DMS153 treated with DMSO at 0.1 percent for 48 hours (cell line): ENCODE data around the gene HMCN1.

Experiments
- DNase-seq: peaks from one replicate; lab custom pipeline; 2025; ENCODE audit not compliant: unreplicated experiment; lab: John Stamatoyannopoulos, UW

Gene HMCN1

DNA sequence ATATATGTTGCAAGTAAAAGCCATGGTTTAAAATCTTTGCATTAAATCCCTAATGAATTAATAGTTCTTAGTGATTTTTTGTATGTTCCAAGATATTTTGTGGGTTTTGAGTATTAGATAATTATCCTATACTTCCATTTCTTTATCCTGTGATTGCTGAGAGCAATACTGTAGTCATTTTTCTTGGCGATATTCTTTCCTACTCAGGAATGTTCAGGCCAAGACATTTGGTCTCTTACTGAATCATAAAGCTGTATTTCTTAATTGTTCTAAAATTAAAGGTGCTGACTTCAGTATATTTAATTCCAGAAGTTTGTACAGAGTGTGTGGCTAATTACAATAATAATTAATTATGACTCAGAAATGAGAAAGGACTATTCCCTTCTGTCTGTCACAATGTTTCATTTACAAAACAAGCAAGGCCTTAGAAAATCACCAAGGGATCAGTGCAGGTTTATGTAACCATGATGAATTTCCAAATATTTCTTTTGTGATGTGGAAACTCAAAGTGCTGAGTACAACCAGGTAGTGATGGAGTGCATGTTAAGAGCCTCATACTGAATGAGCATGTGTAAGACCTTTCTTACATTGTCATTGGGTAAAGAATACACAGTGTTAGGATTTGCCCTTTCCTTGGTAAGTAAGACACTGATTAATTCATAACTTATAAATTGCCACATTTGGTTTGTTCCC, 161.2 kb downstream of the HMCN1 start:
- no peak for DNase-seq

DNA sequence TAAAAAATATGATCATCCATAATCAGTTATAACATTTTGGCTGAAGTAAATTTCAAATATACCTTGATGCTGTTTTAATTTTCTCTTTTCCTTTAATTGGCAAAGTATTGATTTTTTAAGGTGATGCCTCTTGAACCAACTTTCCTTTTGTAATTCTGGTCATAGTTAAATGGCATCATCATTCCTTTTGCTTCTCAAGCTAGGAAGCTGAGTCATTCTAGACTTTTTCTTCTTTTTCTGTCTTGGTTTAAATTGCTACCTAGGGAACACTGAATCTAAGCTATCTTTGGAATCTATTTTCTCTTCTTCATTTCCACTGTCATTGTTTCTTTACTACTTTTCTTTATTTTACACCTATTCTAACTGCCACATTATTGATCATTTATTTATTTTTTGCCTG, 162.7 kb downstream of the HMCN1 start:
- DNase-seq: no peak

DNA sequence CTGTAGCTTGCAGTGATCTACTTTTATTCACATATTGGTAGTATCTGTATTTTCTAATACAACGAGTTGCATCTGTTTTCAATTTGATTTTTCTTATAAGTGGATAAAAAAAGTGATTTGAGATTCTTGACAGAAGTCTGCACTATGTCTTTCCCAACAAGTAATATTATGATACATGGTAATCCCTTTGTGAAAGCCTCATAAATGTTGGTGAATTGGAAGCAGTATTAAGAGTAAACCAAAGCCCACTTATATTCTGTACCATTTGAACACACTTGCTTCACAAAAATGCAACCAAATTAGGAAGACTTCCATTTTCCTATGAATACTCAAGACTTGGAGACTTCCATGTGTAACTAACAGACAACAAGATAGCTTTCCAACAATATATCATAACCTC, 172.0 kb downstream of the HMCN1 start:
- no peak for DNase-seq

DNA sequence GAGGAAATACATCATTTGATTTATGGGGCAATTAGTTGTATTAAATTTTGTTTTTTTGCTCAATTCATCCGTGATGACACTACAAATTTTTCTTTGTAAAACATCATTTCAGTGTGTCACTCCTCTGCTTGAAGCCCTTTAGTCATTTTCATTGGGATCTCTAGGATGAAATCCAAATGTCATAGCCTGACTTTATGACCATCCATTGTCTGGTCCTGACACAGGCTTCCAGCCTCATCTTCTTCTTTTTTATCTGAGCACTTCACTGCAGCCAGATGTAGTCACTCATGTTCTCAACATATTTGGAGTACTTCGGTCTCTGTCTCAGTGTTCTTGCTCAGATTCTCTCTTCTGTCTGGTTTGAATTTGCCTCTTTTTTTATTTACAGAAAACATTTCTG, 173.1 kb downstream of the HMCN1 start:
- no peak for DNase-seq

DNA sequence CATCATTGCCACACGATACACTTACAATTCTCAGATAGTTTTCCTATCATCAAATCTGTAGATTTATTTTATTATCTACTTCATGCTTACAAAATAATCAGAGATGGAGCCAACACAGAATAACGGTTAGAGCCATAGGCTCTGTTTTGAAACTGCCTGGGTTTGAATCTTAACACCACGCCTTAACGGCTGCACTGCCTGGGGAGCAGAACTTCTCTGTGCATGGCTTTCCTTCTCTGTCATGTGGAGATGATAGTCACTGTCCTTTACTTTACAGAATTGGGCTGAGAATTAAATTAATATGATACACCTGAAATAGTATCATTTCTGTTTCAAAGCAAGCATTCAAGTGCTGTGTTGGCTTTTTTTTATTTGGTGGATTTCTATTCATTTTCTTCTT, 177.8 kb downstream of the HMCN1 start:
- DNase-seq: no peak

DNA sequence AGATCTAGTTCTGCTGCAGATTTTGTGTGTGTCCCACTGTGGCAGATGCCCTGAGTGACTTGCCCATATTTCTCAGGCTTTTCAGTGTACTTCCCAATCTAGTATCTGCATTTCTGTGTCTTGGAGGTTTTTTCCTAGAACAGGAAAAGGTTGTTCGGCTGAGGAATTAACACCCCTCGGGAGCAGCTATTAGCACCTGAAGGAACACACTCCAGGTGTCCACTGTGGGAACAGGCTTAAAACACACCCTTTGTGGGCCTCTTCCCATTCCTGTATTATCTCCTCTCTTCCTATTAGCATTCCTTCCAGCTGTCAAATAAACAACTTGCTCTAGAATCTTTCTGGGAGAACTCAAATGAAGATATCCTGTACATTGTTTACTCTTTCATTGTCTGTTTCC, 178.3 kb downstream of the HMCN1 start:
- no peak for DNase-seq

DNA sequence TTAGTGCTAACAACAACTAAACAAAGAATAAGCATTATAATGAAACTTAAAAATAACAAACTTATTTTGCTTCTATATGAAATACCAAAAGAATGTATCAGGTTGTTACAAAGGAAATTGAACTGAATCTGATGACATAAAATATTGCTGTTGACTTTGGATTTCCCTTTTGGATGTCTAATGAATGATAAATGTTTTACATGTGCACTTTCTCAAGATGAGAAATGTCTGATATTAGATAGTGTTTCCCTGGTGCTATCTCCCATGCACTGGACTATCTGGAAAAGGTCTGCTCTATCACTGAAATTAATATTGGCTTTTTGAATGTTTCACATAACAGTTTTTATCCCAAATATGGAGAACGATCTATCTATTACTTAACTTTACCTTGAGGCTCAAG, 179.9 kb downstream of the HMCN1 start:
- no peak for DNase-seq

DNA sequence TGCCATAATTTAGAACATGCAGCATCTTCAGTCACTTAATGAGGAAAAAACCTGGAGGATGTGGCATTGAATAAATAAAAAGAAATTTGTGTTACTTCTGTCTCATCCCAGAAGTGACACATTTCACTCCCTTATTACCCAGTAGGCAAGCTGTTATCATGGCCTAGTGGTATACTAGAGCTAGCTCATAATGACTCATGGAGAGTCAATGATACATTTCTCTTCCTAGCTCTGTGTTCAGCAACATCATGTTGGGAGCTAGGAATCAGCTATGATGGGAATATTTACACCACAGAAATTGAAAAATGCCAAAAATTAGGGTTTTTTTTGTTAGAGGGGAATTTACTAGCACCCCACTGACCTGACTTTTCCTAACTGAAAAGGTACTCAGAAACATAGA, 182.7 kb downstream of the HMCN1 start:
- no peak for DNase-seq

DNA sequence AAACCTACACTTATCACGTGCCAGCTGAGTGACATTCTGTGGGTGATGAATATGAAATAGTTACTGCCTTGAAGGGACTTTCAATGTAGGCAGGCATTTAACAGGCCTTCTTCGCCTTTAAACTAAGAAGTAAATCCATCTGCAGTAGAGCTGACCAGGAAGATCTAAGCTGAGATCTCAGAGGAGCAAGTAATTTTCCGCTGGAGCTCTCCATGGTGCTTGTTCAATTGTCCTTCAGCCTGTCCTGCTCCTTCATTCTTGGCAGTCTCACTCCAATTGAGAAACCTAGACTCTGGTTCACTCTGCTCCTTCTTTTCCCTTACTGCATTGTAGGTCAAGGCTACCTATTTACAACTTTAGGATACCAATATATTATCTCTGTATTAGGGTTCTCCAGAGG, 183.5 kb downstream of the HMCN1 start:
- no peak for DNase-seq

DNA sequence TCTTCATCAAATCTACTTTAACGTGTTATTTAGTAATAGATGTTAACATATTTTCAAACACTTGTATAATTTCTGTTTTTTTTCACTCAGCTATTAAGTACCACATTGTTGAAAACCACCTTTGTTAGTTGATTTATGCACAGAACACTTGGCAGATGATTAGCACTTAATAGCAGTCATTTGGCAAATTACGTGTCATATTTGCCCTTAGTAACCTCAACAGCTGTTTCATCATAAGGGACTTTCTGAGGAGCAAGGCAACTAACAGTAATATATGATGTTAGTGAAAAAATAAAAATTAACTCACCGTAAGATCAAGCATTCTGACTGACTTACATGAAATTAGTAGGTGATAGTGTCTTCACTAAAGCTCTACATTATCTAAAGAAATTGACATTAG, 186.4 kb downstream of the HMCN1 start:
- no peak for DNase-seq

DNA sequence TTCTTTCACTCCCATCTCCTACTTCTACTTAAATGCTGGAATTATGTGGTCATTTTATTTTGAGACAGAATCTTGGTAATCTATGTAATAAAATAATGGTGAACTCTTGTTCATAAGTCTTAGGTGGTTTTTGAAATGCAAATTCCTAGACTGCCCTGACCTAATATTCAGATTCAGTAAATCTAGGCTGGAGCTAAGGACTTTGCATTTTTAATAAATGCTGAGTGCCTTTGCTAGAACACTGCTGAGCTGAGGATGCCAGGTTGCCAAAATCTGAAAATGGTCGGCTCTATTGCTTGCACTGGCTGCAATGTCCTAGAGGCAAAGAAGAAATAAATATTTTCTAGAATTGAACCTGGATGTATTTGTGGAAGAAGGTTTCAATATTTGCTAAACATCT, 187.4 kb downstream of the HMCN1 start:
- no peak for DNase-seq

DNA sequence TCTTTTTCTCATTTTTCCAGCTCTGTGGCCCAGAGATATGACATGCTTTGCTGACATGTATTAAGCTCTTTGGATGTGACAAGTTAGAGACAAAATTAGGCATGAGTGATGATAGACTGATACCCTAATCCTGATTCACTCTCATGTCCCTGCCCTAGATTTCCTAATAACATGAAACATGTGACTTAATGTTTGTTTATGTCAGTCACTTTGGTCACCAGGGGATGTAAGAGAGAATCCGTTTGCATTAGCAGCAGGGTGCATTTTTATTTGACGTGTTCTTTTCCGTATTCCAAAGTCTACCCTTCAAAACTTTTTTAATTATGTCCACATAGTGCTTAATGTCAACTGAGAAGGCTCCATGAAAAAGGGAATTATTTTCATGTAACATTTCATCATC, 192.4 kb downstream of the HMCN1 start:
- DNase-seq: peak; percentile 14

DNA sequence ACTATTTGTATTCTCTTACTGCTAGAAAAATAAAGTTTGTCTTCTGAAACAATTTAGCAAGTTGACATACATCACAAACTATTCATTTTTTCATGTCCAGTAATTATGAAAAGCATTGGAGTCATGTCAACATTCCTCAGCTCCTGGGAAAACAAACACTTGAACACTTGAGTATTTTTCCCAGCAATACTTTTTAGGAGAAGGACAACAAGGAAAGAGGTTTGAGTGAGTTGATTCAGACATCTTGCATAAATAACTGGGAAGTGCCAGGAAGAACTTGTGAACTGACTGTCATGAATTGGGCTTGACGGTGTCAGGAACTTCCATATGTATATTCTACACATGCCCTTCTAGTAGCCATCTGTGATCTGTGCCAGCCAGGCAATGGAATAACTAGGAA, 195.6 kb downstream of the HMCN1 start:
- no peak for DNase-seq

DNA sequence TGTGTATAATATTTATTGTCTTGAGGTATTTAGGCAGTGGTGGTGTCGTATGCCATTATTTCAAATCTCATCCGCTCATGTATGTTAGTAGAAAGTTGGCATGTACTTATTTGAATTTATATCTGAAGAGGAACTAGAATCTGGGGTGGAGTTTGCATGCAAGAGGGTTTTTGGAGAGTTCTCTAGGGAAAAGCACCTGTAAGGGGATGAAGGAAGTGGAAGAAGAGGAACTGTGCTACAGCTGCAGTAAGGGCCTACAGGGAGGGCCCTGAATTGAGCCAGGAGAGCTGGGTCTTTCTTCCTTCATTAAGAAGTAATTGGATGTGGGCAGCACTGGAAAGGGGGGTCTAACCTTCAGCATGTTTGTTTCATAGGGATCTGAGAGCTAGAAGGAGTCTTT, 197.2 kb downstream of the HMCN1 start:
- no peak for DNase-seq

DNA sequence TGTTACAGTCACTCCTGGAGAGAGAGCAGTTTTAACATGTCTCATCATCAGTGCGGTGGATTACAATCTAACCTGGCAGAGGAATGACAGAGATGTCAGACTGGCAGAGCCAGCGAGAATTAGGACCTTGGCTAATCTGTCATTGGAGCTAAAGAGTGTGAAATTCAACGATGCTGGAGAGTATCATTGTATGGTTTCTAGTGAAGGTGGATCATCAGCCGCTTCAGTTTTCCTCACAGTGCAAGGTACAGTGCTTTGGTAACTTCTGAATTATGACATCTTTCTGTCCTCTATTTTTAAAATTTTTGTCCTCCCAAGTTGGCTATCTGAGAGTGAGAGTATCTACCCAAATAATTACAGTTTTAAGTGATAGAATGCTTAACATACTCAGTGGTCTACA, 199.4 kb downstream of the HMCN1 start:
- no peak for DNase-seq

DNA sequence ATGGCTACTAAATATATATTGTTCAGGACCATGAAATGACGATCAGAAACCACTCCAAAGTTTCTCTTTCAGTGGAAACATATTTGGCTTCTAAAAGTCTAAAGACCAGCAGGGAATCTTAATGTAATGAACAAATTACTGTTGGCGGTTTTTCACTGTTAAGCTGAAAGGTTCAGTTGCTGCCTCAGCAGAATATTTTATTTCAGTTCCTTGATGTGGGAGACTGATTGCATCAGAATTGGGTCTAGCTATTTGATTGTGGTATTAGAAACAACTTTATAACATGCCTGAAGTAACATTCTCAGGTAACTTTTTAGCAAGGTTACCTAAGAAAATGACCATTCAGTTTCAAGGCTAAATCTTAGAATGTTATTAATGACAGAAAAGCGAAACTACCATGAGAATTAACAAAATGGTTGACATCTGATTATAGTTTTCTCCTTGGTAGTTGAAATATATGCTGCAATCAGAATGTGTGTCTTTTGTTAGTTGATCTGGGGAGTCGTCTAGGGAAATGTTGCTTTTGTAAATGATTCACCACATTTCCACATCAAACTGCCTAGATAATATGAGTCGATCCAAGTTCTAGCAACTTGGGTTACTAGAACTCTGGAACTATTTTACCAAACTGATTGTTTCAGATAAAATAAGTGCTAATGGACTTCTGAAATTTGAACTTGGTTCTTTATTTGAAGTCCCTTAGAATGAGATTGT, 200.4 kb downstream of the HMCN1 start:
- DNase-seq: no peak

DNA sequence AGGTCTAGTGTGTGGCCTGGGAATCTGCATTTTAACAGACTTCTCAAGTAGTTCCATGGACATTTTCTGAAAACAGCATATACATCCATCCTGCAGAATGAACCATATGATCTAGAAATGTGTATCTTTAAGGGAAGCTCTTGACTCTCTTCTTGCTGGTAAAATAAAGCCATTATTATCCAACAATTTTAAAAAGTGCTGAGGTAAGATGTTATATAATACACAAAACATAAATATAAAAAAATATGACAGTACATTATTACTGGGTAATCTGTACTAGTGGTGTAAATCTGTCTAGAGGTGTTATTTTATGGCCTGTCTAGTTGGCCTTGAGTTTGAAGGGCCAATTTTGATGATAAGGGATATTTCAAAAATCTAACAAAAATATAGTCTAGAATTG, 201.2 kb downstream of the HMCN1 start:
- no peak for DNase-seq

DNA sequence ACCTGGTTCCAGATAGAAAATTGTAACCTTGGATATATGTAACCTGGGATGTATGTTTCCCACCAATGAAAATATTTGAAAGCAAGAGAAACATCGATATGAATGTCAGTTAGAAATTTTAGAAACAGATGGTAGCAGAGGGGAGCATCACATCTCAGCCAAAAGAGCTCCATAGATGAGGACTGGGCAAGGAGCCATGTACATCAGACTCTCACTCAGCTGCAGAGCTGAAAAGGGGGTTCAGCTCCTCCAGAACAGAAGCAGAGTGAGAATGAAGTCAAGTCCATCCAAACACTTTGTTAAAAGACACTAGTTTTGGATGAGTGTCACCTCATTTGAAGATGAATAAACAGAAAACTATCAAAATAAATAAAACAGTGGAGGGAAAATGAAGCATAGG, 202.4 kb downstream of the HMCN1 start:
- DNase-seq: no peak

DNA sequence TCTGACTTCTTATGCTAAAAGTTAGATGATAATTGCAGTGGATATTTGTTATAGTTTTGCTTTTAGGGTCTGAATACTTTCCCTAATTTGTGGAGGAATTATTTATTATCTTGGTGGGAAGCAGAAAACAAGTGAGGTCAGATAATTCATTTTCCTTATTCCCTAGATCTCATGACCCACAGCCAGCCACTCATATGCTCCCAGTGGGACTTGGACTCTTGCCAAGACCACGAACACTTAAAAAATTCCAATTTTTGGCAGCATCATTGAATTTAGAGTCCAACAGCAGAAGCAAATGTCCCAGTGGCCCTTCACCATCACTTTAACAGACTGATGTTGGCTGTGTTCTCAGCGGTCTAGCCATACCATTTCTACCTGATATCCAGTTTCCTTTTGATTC, 204.2 kb downstream of the HMCN1 start:
- no peak for DNase-seq

DNA sequence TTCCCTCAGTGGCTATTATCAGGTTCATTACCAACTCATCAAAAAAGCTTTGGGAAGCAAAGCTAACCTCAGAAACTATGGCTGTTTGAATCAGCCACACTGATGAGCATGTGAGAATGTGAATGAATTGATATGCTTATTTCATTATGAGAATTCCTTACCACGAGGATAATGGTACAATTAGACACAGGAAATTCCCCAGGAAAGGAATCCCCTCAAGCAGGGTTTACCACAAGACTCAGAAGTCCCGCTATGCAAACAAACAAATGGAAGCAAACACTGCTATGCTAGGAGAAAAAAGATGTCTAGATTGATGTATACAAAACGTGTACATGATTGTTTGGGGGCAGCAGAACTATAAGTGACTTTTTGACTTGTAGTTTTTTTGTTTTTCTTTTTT, 205.0 kb downstream of the HMCN1 start:
- DNase-seq: no peak

DNA sequence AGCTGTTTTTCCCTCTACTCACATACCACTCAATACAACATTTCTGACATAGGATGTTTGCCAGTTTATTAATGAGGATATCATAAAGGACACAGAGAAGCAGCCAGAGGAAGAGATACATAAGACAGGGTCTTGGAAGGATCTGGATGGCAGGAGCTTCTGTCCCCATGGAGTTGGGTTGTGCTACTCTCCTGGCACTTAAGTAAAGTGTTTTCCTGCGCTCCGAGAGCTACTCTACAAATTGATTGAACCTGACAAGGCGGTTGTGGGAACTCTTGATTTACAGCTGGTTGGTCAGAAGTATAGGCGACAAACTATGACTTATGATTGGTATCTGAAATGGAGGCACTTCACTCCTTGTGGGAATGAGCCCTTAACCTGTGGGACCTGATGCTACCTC, 208.8 kb downstream of the HMCN1 start:
- DNase-seq: no peak

DNA sequence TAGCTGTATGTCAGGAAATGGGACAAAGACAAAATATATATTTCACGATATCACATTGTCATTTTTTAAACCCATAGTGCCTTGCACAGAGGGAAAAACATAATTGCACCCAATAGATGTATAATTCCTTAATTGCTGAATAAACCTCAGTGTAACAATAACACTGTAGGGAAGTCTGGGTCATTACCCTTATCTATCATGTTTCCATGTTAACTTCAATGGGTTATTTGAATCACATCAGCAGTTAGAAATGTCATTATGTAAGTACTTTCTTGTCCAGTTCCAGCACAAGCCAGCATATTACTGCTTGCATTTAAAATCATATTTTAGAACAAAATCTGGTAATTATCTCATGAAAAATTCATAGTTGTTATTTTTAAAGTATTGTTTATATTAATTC, 222.7 kb downstream of the HMCN1 start:
- DNase-seq: no peak
